Medulla oblongata (tissue), 1 donor: ENCODE data around the gene STK32C.

Experiments
- DNase-seq: peaks from one replicate; pipeline ENCODE4 v3.0.0-alpha.2; 2015; ENCODE audit errors: extremely low spot score

The STK32C gene

GRCh38 chr10:132212816-132213215 lies 94.9 kb downstream of the STK32C start:
- DNase-seq, result no peak

- no peak for DNase-seq
Measured at GRCh38 chr10:132211246-132211645, 96.5 kb downstream of the STK32C start.

- no peak for DNase-seq
Measured at GRCh38 chr10:132210766-132211165, 97.0 kb downstream of the STK32C start.

GRCh38 chr10:132209978-132210530 lies 97.7 kb downstream of the STK32C start:
- DNase-seq, result no peak

DNA sequence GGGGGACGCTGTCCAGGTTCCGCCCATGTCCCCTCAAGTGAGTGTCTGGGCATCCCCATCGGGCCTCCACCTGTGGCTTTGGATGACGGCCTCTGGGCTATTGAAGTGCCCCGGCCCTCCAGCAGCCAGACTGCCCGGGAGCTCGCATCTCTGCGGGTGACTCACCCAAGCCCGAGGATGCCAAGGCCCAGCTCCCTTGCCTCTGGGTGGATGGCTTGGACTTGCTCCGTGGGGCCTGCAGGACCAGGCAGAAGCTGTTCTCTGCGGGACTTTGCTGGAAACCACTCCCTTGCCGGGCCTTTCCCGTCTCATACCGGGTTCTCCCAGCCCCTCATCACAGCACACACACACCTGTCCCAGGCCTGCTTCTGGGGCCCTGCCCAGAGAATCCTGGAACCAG lies 98.6 kb downstream of the STK32C start:
- DNase-seq, result no peak

- DNase-seq, result no peak
Measured at GRCh38 chr10:132208462-132209050, 99.2 kb downstream of the STK32C start.

DNA sequence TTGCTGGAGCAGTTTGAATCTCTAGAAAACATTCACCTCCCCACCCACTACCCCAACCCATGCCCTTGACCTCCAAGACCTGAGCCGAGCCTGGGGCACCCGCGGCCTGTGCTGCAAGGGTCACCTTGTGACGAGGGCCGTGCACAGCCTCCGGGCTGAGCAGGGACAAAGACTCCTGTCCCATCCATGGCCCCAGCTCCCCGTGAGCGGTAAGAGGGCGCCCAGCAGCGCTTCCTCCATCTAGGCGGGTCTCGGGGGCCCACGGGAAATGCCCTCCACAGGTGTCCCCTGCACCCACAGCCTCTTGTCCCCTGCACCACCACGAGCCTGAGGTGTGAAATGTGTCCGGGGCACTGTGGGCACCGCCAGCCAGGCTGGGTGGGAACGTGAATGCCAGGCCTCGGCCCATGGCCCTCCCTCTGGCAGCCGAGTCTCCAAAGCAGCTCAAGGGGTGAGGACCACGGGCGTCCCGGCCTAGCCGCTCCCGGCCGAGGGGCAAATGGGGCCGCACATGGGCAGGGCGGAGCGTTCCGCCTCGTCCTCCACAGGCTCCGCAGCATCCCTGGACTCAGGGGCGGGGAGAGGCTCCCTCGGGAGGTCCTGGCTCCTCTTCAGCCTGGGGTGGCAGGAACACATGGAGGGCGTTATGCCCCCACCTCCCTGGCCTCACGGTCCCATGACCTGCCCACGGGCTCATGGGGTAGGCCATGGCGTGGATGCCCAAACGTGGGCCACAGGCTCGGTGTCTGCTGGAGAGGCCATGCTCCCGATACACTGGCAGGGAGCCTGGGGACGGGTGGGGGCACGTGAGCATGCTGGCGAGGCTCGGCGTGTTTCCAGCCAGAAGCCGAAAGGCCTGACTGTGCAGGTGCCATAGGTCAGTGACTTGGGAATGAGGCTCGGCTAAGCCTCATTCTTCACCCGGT lies 100.0 kb downstream of the STK32C start:
- no peak for DNase-seq

DNA sequence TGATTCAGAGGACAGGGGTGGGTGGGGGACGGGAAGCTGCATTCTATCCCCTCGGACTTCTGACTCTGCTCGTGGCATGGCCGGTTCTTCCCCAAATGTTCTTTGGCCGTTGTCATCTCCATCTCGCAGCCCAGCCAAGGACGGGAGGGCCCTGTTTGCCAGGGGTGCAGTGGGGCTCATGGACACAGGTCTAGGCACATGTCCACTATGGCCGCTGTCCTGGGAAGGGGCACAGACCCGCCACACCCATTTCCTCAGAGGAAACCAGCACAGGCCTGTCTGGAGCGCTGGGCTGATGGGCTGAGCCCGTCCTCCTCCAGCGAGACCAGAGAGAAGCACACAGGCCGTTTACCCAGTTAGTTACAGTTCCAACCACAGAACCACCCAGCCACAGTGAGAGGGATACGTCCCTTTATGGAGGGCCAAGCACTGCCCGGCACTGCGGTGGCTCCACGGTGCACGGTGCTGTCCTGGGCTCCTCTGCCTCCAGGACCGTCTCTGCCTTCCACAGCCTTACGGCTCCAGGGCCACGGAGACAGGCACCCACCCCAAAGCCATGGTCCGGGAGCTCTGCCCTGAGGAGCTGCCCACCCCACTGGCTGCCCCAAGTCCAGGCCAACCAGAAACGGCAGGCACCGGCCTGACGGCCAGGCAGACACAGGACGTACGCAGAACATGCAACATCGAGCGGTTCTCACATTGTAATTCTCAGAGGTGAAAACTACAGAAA lies 100.8 kb downstream of the STK32C start:
- DNase-seq, result no peak

- DNase-seq, result no peak
Measured at GRCh38 chr10:132206377-132206745, 101.4 kb downstream of the STK32C start.

DNA sequence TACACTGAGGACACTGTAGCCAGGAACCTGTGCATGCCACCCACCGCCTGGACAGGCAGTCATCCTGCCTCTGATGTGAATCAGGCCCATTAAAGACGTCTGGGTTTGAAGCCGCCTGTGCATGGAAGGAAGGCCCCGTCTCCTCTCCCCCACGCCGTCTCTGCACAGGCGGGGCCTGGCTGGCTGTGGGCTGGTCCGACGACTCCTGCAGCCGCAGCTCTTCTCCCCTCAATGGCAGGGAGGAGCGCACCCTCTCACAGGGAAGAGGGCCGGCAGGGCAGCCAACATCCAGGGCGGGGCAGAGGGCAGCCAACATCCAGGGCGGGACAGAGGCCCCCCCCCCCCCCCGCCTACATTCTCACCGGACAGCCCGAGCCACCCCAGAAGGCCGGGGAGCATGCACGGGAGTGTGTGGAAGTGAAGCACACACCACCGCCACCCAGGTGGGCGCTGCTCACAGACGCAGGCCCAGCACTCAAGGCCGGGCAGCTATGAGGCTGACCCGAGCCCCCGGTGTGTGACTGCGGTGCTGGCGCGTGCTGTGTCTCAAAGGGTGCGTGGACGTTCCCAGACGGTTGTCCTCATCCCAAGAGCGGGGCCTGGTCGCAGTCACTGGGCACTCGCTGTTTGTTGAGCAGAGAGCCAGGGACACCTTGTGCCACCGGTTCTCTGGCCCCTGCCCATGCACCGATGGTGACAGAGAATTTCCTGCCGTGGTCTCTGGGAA lies 101.9 kb downstream of the STK32C start:
- DNase-seq, result no peak

- no peak for DNase-seq
Measured at GRCh38 chr10:132204781-132205473, 102.8 kb downstream of the STK32C start.

GRCh38 chr10:132204078-132204780 lies 103.5 kb downstream of the STK32C start:
- no peak for DNase-seq

DNA sequence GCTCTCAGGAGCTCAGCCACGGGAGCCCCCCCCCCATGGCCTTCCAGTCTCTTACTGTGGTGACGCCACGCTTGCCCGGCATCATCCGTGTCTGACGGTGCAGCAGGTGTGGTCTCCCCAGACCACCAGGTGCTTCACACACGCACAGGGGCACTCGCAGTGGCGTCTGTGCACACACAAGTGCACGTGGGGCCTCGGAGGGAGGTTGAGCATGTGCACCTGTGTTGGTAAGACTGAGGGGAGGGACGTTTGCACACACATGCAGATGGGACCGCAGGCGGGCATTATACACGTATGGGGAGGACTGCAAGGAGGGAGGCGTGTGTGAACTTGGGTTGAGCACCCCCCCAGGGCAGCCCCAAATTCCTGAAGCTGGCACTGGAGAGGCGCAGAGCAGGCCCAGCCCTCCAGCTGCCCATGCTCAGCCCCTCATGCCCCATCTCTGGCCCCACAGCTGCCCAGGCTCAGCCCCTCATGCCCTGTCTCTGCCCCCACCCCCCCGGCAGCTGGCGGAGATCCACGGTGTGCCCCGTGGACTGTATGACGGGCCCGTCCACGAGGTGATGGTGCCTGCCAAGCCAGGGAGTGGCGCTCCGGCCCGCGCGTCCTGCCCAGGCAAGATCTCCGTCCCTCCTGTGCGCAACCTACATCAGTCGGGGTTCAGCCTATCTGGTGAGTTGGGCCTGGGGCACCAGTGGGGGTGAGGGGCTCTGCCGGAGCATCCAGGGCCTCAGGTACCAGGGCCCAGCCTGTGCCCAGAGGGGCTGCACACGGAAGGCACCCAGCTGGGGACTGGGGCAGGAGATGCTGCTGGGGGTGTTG lies 104.3 kb downstream of the STK32C start:
- no peak for DNase-seq

- DNase-seq, result no peak
Measured at GRCh38 chr10:132202070-132202970, 105.4 kb downstream of the STK32C start.

GRCh38 chr10:132201111-132201969 lies 106.4 kb downstream of the STK32C start:
- no peak for DNase-seq

- DNase-seq, result no peak
Measured at GRCh38 chr10:132200344-132201110, 107.2 kb downstream of the STK32C start.

DNA sequence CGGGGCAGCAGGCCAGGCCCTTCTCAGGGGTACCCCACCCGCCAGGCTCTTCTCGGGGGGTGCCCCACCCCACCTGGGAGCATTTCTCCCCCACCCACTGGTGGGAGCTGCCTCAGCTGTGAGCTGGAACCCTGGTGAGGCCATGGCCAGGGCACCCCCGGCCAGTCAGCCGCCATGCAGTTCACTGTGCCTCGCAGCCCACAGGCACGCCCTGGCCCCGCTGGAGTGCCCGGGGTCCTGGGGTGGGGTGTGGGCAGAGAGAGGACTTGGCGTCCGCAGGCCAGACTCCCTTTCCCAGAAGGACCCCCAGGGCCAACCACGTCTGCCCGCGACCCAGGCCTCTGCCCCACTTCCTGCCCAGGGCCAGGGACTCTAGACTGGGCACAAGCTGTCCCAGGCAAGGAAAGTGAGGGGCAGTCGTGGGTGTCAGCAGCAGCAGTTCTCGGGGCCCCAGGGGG lies 107.9 kb downstream of the STK32C start:
- DNase-seq, result no peak
